Measurements from ENCODE around the gene ZBTB12. TPM values are rescaled to one million over a fixed set of nuclear protein-coding genes. Genes with fewer than 3 reads are reported as not detected.

ZBTB12 gene
- total and polyA plus RNA-seq, 2 donors from 2014 or later, result 2.5 to 3.4 TPM

DNA sequence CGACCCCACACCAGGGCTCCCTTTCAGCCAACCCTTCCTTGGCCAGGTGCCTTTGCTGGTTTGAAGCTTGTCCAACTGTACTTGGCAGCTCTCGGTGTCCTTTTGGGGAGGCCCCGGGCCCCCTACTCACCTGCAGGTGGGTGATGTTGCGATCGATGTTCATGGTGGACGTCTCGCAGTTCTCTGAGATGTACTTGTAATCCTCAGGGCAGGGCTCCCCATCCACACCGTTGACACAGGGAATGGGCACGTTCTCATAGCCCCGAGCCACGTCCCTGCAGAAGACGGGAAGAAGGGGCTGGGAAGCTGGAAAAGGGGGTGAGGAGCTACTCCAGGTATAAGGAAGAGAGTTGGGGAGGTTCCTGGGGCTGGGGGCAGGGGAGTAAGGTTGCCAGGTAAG is 18.2 kb downstream of the ZBTB12 start:
- no peak overlapping the region for H3K4me3 ChIP-seq (ENCODE audit: low read length in 3 of 3)
- H3K36me3 ChIP-seq (ENCODE audit: control insufficient read depth in 2 of 3, insufficient read depth in 3 of 3, low read length in 3 of 3), result peaks cover 2 to 51% (median 27%) of the 10 kb centered on the region in 3 donors
- H3K27ac ChIP-seq (ENCODE audit: low read depth in 2 of 2, low read length in 2 of 2), result no peak overlapping the region
- no peak overlapping the region for H3K9ac ChIP-seq (ENCODE audit: low read length in 3 of 3)
- H3K9me3 ChIP-seq (ENCODE audit: control insufficient read depth in 2 of 3, insufficient read depth in 1 of 3, low read length in 3 of 3), result no peaks in the 10 kb centered on the region
- no peaks in the 10 kb centered on the region for H3K27me3 ChIP-seq (ENCODE audit: control insufficient read depth, insufficient read depth, low read length)
- peaks cover 0 to 2% (median 0%) of the 10 kb centered on the region in 3 donors for H3K4me1 ChIP-seq (ENCODE audit: control insufficient read depth in 2 of 3, insufficient read depth in 2 of 3, low read depth in 1 of 3, low read length in 3 of 3)
- DNase-seq, result no peak
- intact Hi-C loops (cut with DNase I), result no loop called here
- TF ChIP-seq, protein P1, sequence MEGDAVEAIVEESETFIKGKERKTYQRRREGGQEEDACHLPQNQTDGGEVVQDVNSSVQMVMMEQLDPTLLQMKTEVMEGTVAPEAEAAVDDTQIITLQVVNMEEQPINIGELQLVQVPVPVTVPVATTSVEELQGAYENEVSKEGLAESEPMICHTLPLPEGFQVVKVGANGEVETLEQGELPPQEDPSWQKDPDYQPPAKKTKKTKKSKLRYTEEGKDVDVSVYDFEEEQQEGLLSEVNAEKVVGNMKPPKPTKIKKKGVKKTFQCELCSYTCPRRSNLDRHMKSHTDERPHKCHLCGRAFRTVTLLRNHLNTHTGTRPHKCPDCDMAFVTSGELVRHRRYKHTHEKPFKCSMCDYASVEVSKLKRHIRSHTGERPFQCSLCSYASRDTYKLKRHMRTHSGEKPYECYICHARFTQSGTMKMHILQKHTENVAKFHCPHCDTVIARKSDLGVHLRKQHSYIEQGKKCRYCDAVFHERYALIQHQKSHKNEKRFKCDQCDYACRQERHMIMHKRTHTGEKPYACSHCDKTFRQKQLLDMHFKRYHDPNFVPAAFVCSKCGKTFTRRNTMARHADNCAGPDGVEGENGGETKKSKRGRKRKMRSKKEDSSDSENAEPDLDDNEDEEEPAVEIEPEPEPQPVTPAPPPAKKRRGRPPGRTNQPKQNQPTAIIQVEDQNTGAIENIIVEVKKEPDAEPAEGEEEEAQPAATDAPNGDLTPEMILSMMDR (IDR thresholded peaks at IDR 0.05; ENCODE audit: borderline replicate concordance, extremely low read depth, insufficient read depth), result no peak
- FAIRE-seq, result no peak

DNA sequence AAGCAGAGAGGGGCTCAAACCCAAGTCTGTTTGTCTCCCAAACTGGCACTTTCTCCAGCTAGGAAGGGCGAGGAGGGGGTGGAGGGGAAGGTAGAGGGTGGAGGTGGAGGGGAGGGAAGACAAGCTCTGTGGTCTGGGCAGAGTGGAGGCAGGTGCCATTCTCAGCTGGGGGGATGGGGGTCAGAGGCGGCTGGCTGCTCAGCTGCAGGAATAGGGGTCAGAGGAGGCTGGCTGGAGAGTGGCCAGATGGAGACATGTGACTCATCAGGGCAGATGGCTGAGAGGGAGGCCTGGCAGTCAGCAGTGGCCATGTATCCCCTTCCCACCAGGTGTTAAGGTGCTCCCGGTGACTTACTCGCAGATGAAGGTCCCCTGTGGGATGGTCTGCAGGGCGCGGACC is 19.5 kb downstream of the ZBTB12 start:
- peaks cover 2 to 41% (median 20%) of the 10 kb centered on the region in 3 donors for H3K36me3 ChIP-seq (ENCODE audit: control insufficient read depth in 2 of 3, insufficient read depth in 3 of 3, low read length in 3 of 3)
- DNase-seq, result peak in 1 of 5 donors; percentile 72
- FAIRE-seq, result no peak
- no peak overlapping the region for H3K9ac ChIP-seq (ENCODE audit: low read length in 3 of 3)
- TF ChIP-seq, protein P1 (IDR thresholded peaks at IDR 0.05; ENCODE audit: borderline replicate concordance, extremely low read depth, insufficient read depth), result no peak
- intact Hi-C loops (cut with DNase I), result no loop called here
- H3K4me3 ChIP-seq (ENCODE audit: low read length in 3 of 3), result no peak overlapping the region
- peaks cover 0 to 3% (median 0%) of the 10 kb centered on the region in 3 donors for H3K4me1 ChIP-seq (ENCODE audit: control insufficient read depth in 2 of 3, insufficient read depth in 2 of 3, low read depth in 1 of 3, low read length in 3 of 3)
- H3K27ac ChIP-seq (ENCODE audit: low read depth in 2 of 2, low read length in 2 of 2), result no peak overlapping the region
- no peaks in the 10 kb centered on the region for H3K27me3 ChIP-seq (ENCODE audit: control insufficient read depth, insufficient read depth, low read length)
- H3K9me3 ChIP-seq (ENCODE audit: control insufficient read depth in 2 of 3, insufficient read depth in 1 of 3, low read length in 3 of 3), result no peaks in the 10 kb centered on the region

DNA sequence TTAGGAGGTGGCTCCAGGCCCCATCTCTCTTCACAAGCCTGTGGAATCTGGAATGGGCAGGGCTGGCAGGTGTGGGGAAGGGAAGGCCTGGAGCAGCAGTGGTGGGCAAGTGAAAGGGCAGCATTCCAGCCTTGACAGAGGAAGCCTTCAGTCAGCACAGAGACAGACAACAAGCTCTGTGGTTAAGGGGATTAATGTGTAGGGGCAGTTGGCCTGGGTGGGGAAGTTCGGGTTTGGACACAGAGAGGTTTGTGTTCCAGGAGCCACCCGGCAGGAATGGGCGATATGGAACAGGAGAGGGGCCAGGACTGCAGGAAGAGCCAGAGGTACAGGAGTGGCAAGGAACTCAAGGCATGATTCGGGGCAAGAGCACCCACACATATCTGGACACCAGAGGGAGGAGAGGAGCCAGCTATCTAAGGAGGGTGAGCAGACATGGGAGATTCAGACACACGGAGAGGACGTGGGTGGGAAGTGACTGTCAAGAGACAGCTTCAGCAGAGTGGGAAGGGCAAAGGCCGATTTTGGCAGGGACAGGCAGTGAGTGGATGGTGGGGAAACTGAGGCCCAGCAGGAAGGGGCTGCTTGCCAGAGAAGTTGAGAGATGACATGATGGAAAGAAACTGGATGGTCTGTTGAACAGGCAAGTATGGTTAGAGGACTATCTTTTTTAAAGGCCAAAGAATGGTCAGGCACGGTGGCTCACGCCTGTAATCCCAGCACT is 20.6 kb downstream of the ZBTB12 start:
- Histone ChIP-seq H3K9ac (ENCODE audit: low read length in 3 of 3) (no peak overlapping the region), H3K27ac (ENCODE audit: low read depth in 2 of 2, low read length in 2 of 2) (no peak overlapping the region), H3K4me1 (ENCODE audit: control insufficient read depth in 2 of 3, insufficient read depth in 2 of 3, low read depth in 1 of 3, low read length in 3 of 3) (peaks cover 0 to 8% (median 0%) of the 10 kb centered on the region in 3 donors), H3K36me3 (ENCODE audit: control insufficient read depth in 2 of 3, insufficient read depth in 3 of 3, low read length in 3 of 3) (peaks cover 2 to 37% (median 16%) of the 10 kb centered on the region in 3 donors), H3K27me3 (ENCODE audit: control insufficient read depth, insufficient read depth, low read length) (no peaks in the 10 kb centered on the region), H3K4me3 (ENCODE audit: low read length in 3 of 3) (no peak overlapping the region), H3K9me3 (ENCODE audit: control insufficient read depth in 2 of 3, insufficient read depth in 1 of 3, low read length in 3 of 3) (no peaks in the 10 kb centered on the region)
- FAIRE-seq (no peak), DNase-seq (peak in 1 of 5 donors; percentile 57)
- intact Hi-C loops (cut with DNase I), result no loop called here
- TF ChIP-seq, protein P1 (IDR thresholded peaks at IDR 0.05; ENCODE audit: borderline replicate concordance, extremely low read depth, insufficient read depth), result no peak
